Measurements from ENCODE around the gene EME1. TPM values are rescaled to one million over a fixed set of nuclear protein-coding genes. Genes with fewer than 3 reads are reported as not detected.
"Not testable (repeated sequence)": the region's sequence is repeated elsewhere in the genome, so short reads cannot be mapped to it uniquely, and the experiment has no call there.

Gene EME1, protein sequence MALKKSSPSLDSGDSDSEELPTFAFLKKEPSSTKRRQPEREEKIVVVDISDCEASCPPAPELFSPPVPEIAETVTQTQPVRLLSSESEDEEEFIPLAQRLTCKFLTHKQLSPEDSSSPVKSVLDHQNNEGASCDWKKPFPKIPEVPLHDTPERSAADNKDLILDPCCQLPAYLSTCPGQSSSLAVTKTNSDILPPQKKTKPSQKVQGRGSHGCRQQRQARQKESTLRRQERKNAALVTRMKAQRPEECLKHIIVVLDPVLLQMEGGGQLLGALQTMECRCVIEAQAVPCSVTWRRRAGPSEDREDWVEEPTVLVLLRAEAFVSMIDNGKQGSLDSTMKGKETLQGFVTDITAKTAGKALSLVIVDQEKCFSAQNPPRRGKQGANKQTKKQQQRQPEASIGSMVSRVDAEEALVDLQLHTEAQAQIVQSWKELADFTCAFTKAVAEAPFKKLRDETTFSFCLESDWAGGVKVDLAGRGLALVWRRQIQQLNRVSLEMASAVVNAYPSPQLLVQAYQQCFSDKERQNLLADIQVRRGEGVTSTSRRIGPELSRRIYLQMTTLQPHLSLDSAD
- total RNA-seq = 1 to 10 TPM in 1 of 2 donors, under 1 TPM in 1; 0.55 to 1.3 TPM
- total RNA-seq = 0.53 to 1.0 reads per million in 2 donors

DNA sequence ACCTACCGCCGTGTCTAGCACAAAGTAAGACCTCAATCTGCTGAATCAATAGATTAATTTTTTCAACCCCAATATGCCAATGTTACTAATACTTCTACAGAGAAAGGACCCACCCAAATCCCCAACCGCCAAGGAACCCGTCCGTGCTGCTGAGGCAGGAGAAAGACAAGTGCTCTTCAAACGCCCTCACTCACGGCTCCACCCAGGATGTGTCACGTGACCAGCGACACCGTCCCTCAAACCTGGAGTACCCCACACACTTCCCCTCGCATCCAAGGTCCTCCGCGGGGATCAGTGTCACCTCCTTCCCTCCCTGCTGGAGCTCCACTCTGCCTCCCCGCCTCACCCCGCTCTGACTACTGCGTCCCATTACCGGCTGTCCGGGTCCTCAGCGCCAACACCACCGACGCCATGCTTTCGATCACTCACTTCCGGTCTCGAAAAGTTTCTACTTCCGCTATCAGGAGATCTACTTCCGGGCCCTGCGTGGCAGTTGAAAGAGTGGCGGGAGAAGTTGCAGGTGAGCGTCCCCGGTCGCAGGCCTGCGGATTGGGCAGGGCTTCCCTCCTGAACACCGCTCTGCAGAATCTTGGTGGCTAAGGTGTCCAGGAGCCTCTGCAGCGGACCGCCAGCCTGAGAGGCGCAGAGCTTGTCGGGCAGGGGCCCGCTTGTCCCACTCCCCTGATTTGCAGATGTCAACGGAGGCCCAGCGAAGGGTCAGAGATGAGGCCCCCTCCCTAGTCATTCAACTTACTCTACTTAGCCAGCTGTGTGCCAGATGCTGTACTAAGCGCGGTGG is at the start of gene EME1, which contains the start of gene MRPL27:
Gene EME1, plus strand, starts transcription at position 472 of the 799 bp plus-strand sequence. CDS start 1,980 bp downstream, outside the sequence.
Gene MRPL27, minus strand, starts transcription at position 427 of the 799 bp plus-strand sequence. Its CDS starts 14 bp downstream, at position 413.
- ATAC-seq = peak; percentile 93
- peak within 1 kb of the TSS; percentile 99 for H3K4me3 Mint-ChIP-seq
- H3K9me3 ChIP-seq (ENCODE audit: control insufficient read depth, low read length, poor library complexity, severe bottlenecking) = no peaks in the 10 kb centered on the region
- peaks cover 25% of the 10 kb centered on the region for H3K4me1 Mint-ChIP-seq
- DNase-seq = peak; percentile 67 to 72 (median 68)
- H3K27me3 Mint-ChIP-seq = no peaks in the 10 kb centered on the region
- peak within 1 kb of the TSS; percentile 97 for H3K27ac Mint-ChIP-seq
- H3K36me3 Mint-ChIP-seq (ENCODE audit: low read depth) = peaks cover 7% of the 10 kb centered on the region

DNA sequence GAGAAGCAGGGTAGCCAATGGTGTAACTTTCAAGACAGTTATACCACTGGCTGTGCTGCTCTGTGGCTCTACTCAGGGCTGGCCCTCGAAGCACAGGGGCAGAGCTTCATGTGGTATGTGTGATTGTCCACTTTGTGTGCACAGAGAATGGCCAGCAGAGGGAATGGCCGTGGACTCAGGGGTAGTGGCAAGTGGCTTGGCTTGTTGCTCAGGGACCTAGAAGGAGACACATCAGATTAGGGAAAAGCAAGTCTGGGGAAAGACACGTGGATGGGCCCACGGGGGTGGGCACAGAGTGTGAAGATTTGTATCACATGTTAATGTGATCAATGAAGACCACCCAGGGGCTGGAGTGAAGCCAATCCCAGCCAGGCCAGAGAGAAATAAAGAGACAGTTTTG is 47.1 kb upstream of the EME1 start:
- Mint-ChIP-seq H3K36me3 (ENCODE audit: low read depth) (no peaks in the 10 kb centered on the region), H3K27ac (no peak overlapping the region), H3K4me1 (peaks cover 5% of the 10 kb centered on the region), H3K4me3 (no peak overlapping the region), H3K27me3 (peaks cover 19% of the 10 kb centered on the region)
- no peaks in the 10 kb centered on the region for H3K9me3 ChIP-seq (ENCODE audit: control insufficient read depth, low read length, poor library complexity, severe bottlenecking)
- ATAC-seq = no peak
- no peak for DNase-seq

DNA sequence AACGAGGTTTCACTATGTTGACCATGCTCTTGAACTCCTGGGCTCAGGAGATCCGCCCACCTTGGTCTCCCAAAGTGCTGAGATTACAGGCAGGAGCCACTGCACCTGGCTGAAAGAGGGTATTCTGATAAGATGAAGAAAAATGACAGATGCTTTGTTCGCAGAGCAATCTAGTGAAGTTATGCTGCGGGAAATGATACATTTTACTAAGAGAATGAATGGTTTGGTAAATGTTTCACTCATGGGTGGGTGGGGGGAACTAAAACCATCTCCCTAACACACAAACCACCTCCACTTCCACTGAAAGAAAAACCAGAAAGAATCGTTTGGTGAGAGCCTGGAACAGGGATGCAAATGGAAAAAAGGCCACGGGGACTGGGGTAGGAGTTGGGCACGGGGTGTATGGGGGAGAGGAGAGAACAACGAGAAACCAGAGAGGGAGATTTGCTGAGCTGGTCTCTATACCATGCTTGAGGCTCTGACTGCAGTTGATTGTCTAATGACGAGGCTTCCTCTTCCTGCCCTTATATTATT is 46.1 kb upstream of the EME1 start:
- Mint-ChIP-seq H3K27ac (no peak overlapping the region), H3K36me3 (ENCODE audit: low read depth) (no peaks in the 10 kb centered on the region), H3K4me3 (no peak overlapping the region), H3K27me3 (peaks cover 21% of the 10 kb centered on the region), H3K4me1 (peaks cover 5% of the 10 kb centered on the region)
- no peaks in the 10 kb centered on the region for H3K9me3 ChIP-seq (ENCODE audit: control insufficient read depth, low read length, poor library complexity, severe bottlenecking)
- DNase-seq = no peak
- ATAC-seq = no peak

DNA sequence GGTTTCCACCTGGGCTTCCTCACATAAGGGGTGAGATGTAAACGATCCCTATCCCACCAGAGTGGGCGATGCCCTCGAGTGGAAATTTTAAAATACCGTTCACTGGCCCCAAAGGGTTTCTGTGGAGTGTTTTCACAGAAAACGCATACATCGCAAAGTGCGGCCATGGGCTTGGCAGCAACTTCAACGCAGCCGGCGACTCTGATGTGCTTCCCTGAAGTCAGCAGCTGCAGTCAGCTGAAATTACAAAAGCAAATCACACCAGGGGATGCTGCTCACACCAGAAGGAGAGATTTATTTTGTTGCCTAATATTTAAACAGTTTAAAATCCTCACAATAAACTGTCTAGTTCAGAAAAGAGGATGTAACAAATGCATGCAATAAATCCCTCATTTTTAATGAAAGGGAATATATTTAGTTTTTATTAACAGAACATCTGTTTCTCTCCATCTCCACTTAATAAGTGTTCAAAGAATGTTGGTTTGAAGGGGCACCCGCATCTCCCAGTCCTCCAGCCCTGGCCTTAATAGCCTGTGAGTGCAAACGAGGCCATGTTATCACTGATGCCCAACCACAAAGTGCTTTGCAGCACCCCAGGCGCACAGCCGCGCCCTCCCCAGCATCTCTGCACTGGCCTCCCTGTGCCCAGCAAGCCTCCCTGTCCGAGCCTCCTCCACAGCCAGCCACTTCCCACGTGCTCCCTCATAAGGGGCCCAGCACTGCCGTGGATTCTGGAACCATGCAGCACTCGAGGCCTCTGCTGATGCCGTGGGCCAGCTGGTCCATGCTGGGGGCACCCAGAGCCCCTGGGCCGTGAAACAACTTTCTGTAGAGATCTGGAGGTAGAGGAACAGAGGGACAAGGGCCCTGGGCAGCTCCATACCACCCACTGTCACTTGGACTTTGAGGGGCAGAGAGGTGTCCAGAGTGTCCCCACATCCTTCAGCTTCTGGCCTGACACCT is 44.4 kb upstream of the EME1 start:
- no peak overlapping the region for H3K27ac Mint-ChIP-seq
- no peak overlapping the region for H3K4me3 Mint-ChIP-seq
- no peaks in the 10 kb centered on the region for H3K9me3 ChIP-seq (ENCODE audit: control insufficient read depth, low read length, poor library complexity, severe bottlenecking)
- peaks cover 2% of the 10 kb centered on the region for H3K36me3 Mint-ChIP-seq (ENCODE audit: low read depth)
- no peak for DNase-seq
- peaks cover 7% of the 10 kb centered on the region for H3K4me1 Mint-ChIP-seq
- peaks cover 36% of the 10 kb centered on the region for H3K27me3 Mint-ChIP-seq
- no peak for ATAC-seq

DNA sequence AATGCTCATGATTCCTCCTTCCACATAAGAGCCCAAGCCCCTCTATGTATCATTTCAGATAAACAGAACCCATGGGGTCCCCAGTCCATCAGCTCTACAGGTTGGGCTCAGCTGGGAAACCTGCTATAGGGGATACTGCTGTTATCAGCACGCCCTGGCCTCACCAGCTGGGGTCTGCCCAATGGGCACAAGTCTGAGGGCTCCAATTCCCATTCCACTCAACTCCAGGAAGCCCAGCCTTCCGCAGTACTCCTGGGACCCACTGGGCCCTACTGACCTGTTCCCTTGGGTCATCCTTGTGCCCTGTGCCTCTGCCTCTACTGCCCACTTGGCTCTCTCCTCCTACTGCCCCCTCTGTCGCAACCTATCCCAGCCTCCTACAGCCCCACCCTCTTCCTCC is 43.3 kb upstream of the EME1 start:
- Mint-ChIP-seq H3K4me3 (no peak overlapping the region), H3K27ac (no peak overlapping the region), H3K4me1 (peaks cover 10% of the 10 kb centered on the region), H3K27me3 (peaks cover 36% of the 10 kb centered on the region), H3K36me3 (ENCODE audit: low read depth) (peaks cover 2% of the 10 kb centered on the region)
- no peak for ATAC-seq
- DNase-seq = no peak
- no peaks in the 10 kb centered on the region for H3K9me3 ChIP-seq (ENCODE audit: control insufficient read depth, low read length, poor library complexity, severe bottlenecking)

DNA sequence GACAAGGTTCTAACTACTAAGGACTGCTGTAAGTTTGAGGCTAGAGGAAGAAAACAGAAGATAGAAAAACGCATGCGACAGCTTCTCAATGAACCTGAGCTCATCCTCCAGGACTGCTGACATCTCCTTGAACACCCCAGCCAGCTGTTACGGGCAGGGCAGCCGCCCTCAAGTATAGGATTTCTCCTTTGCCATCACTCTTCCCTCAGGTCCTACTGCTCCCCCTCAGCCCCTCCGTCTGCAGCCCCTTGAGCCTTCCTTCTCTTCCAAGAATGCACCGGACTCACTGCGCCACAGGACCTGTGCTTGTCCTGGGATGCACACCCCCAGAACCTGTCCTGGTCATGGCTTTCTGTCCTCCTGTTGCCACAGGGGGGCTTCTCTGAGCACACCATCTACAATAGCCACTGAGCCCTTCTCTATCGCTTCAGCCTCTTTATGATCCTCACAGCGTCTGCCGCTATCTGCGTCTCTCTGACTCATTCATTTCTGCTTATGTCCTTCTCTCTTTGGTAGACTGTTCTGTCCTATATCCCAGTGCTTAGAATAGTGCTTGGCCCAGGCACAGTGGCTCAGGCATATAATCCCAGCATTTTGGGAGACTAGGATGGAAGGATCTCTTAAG is 42.8 kb upstream of the EME1 start:
- H3K27ac Mint-ChIP-seq = peak overlapping the region; percentile 47
- ATAC-seq = no peak

DNA sequence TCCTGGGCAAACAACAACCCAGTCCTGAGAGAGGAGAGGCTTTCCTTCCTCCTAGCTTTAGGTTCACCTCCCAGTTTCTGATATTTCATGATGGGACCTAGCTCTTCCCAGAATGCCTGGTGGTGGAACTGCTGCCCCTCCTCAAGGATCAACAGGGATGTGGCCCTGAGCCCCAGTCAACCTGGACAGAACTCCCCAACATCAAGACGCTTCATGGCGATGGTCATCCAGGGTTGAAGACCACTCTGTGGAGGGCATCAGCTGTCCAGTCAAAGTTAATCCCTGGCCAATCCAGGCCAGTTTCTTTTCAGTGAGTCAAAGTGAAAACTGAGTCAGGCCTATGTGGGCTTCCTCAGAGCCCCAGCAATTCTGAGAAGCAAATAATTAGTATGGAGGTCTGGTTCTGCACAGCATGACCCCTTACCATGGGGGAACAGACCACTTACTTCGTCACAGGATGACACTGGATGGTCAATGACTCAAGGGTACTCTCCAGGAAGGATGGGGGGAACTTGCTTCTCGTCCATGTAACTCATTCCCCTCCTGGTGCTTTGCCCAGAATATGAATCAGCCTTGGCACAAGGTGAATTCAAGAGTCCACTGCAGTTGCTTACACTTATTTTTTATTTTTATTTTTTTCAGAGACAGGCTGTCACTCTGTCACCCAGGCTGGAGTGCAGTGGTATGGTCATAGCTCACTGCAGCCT is 41.8 kb upstream of the EME1 start:
- DNase-seq = no peak
- ATAC-seq = no peak
- H3K27ac Mint-ChIP-seq = no peak overlapping the region
- H3K4me1 Mint-ChIP-seq = peaks cover 10% of the 10 kb centered on the region
- H3K36me3 Mint-ChIP-seq (ENCODE audit: low read depth) = peaks cover 2% of the 10 kb centered on the region
- peaks cover 35% of the 10 kb centered on the region for H3K27me3 Mint-ChIP-seq
- no peaks in the 10 kb centered on the region for H3K9me3 ChIP-seq (ENCODE audit: control insufficient read depth, low read length, poor library complexity, severe bottlenecking)
- H3K4me3 Mint-ChIP-seq = no peak overlapping the region

More for the DNA sequence above, 42.8 kb upstream of the EME1 start:
- Mint-ChIP-seq H3K4me3 (no peak overlapping the region), H3K4me1 (peaks cover 10% of the 10 kb centered on the region), H3K36me3 (ENCODE audit: low read depth) (peaks cover 2% of the 10 kb centered on the region), H3K27me3 (peaks cover 36% of the 10 kb centered on the region)
- no peak for DNase-seq
- no peaks in the 10 kb centered on the region for H3K9me3 ChIP-seq (ENCODE audit: control insufficient read depth, low read length, poor library complexity, severe bottlenecking)

DNA sequence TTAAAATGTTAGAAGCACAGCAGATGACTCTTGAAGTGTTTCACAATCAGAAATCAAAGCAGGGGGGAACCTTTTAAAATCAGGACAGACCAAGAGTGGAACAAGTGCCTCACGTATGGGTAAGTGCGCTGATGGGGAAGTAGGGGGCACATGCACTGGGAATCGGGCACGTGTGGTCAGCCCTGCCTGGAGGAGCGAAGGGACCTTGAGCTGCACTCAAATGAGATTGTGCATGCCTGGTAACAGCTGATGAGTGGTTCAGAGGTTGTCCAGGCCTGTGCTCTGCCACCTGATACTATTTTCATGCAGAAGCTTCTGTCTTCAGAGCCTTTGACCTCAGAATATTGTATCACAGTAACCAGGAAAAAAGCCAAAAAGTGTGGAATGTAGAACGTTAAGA is 40.8 kb upstream of the EME1 start:
- DNase-seq = no peak
- ATAC-seq = no peak
- Mint-ChIP-seq H3K27ac (no peak overlapping the region), H3K36me3 (ENCODE audit: low read depth) (peaks cover 2% of the 10 kb centered on the region), H3K4me1 (peaks cover 5% of the 10 kb centered on the region), H3K4me3 (no peak overlapping the region), H3K27me3 (peaks cover 37% of the 10 kb centered on the region)
- no peaks in the 10 kb centered on the region for H3K9me3 ChIP-seq (ENCODE audit: control insufficient read depth, low read length, poor library complexity, severe bottlenecking)

DNA sequence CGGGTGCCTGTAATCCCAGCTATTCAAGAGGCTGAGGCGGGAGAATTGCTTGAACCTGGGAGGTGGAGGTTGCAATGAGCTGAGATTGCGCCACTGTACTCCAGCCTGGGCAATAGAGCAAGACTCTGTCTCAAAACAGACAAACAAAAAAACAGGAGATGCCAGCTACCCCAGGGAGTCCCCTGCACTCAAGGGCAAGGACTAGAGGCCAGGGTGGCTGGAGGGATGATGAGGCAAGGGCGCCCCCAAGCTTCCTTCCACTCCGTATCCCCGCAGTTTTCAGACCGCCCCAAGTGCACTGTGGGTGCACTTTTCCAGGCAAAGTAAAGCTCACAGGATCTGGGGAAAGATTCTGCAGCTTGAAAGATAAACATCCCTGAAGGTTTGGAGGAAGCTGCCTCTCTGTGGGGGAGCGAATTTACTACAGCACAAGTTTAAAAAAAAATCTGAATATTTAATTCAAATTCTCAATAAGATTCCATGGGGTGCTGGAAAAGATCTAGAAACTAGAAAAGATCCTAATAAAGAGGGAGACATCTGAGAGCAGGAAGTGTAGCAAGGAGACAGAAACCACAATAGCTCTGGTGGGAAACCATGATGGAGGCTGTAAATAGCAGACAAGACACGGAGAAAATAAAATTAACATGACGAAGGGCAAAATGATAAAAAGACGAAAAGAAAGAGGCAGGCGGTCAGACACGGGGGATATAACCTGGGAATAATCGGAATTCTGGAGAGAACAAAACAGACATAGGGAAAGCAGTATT is 39.6 kb upstream of the EME1 start:
- Mint-ChIP-seq H3K27me3 (peaks cover 37% of the 10 kb centered on the region), H3K27ac (peak overlapping the region; percentile 19)
- not testable (repeated sequence) for H3K4me3 Mint-ChIP-seq; H3K4me1 Mint-ChIP-seq; DNase-seq; H3K36me3 Mint-ChIP-seq (ENCODE audit: low read depth); H3K9me3 ChIP-seq (ENCODE audit: control insufficient read depth, low read length, poor library complexity, severe bottlenecking); ATAC-seq

DNA sequence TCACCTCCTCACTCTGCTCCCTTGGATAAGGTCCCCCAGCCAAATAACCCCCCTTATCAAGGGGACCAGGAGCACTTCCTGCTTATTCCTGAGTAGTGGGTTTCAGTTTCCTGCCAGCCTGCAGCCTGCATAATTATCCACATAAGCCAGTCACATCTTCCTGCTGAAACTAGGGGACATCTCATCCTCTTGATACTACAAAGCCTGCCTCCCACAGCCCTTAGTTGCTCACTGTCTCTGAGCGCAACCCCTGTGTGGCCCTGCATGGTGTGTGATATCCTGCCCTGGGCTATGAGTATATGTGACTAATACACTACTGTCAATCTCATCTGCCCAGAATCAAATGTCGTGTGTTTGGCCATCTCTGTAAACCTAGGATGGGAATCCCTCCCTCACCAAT is 35.1 kb upstream of the EME1 start:
- no peaks in the 10 kb centered on the region for H3K9me3 ChIP-seq (ENCODE audit: control insufficient read depth, low read length, poor library complexity, severe bottlenecking)
- Mint-ChIP-seq H3K4me1 (peaks cover 5% of the 10 kb centered on the region), H3K27ac (no peak overlapping the region), H3K36me3 (ENCODE audit: low read depth) (no peaks in the 10 kb centered on the region), H3K27me3 (peaks cover 12% of the 10 kb centered on the region), H3K4me3 (no peak overlapping the region)
- DNase-seq (no peak), ATAC-seq (no peak)

DNA sequence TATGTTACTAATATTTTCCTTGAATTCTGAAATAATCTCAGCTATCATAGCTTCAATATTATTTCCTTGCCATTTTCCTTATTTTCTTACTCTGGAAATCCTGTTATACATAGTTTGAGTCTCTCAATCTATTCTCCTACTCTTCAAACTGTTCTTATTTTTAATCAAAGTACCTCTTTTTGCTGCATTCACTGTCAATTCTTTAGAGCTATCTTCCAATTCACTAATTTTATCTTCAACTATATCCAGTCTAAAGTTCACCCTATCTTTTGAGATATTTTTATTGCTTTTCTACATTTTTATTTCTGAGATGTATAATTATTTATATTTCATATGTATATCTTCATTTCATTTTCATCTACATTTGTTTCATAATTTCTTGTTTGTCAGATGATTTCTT is 34.4 kb upstream of the EME1 start:
- H3K27ac Mint-ChIP-seq = no peak overlapping the region
- DNase-seq = no peak
- no peak for ATAC-seq
- H3K27me3 Mint-ChIP-seq = peaks cover 5% of the 10 kb centered on the region
- no peaks in the 10 kb centered on the region for H3K36me3 Mint-ChIP-seq (ENCODE audit: low read depth)
- H3K4me1 Mint-ChIP-seq = peaks cover 4% of the 10 kb centered on the region
- no peaks in the 10 kb centered on the region for H3K9me3 ChIP-seq (ENCODE audit: control insufficient read depth, low read length, poor library complexity, severe bottlenecking)
- no peak overlapping the region for H3K4me3 Mint-ChIP-seq

Measured in T-helper 17 cell (primary cell).